A549 treated with CORT108297 at 1 μM for 4 hours (cell line): ENCODE data around the gene NUDT9. TPM values are rescaled to one million over a fixed set of nuclear protein-coding genes. Genes with fewer than 3 reads are reported as not detected.

Experiments
- total RNA-seq: library from RNA; stranded (reverse); fragments of 200-300 nt; extraction: Qiagen RNA extraction; gene quantifications from 5 replicates; pipeline ENCODE4 v1.2.3, GENCODE V29; 2022

NUDT9 gene
- 23.0 to 32.9 TPM (median 23.9 TPM) in 5 replicates for total RNA-seq

GRCh38 chr4:87422104-87423052, at the start of gene NUDT9:
TSS of gene NUDT9 (plus strand) at chr4:87422573. CDS start at chr4:87422906, 333 bp downstream.

GRCh38 chr4:87390891-87391575, 31.3 kb upstream of the NUDT9 start, which contains the start of gene HSD17B11:
TSS of gene HSD17B11 (minus strand) at chr4:87391188. CDS start at chr4:87391070, 118 bp downstream.

Other genes starting within 250 kb of the NUDT9 start
- 3.9 to 6.0 TPM (median 4.8 TPM) in 5 replicates for gene KLHL8, start 202.0 kb upstream of the NUDT9 start, total RNA-seq
- gene HSD17B13, start 99.7 kb upstream of the NUDT9 start, total RNA-seq: 0.04 to 0.08 TPM in 2 of 5 replicates, not detected in the others
- gene HSD17B11, start 31.4 kb upstream of the NUDT9 start, total RNA-seq: 44.7 to 53.1 TPM (median 49.3 TPM) in 5 replicates
- gene SPARCL1, start 106.8 kb downstream of the NUDT9 start, total RNA-seq: not detected in 5 replicates
- not detected in 5 replicates for gene DSPP, start 186.0 kb downstream of the NUDT9 start, total RNA-seq
- gene DMP1, start 227.7 kb downstream of the NUDT9 start, total RNA-seq: not detected in 5 replicates